HUES64 (cell line): ENCODE results near the gene ADORA2B.

Experiments
- H3K27ac ChIP-seq: 2 replicates; pipeline ENCODE4 v1.7.0; 2013; ENCODE audit warnings: low read depth, low read length, inconsistent platforms
- H3K27me3 ChIP-seq: 2 replicates; pipeline ENCODE4 v1.6.1; 2013; ENCODE audit warnings: mild to moderate bottlenecking, low read length; ENCODE audit not compliant: insufficient read depth
- H3K36me3 ChIP-seq: 2 replicates; pipeline ENCODE4 v1.6.1; 2013; ENCODE audit warnings: mild to moderate bottlenecking, low read length; ENCODE audit not compliant: insufficient read depth
- H3K4me1 ChIP-seq: 2 replicates; pipeline ENCODE4 v1.6.1; 2013; ENCODE audit warnings: mild to moderate bottlenecking, low read length, moderate library complexity; ENCODE audit not compliant: insufficient read depth
- H3K4me3 ChIP-seq: 2 replicates; pipeline ENCODE4 v1.5.1; 2013; ENCODE audit warnings: mild to moderate bottlenecking, low read length, moderate library complexity
- H3K9ac ChIP-seq: 2 replicates; pipeline ENCODE4 v1.6.1; 2013; ENCODE audit warnings: mild to moderate bottlenecking, low read depth, low read length
- H3K9me3 ChIP-seq: 2 replicates; pipeline ENCODE4 v1.6.1; 2013; ENCODE audit warnings: low read depth, low read length; ENCODE audit not compliant: insufficient read depth
- WGBS: fragments of 150-250, 120-280 bp; methylation state at CpG from one replicate; pipeline ENCODE4 v1.1.7; 2013; ENCODE audit warnings: missing lambda C conversion rate; 5-methylcytosine and 5-hydroxymethylcytosine counted together

ADORA2B gene

DNA sequence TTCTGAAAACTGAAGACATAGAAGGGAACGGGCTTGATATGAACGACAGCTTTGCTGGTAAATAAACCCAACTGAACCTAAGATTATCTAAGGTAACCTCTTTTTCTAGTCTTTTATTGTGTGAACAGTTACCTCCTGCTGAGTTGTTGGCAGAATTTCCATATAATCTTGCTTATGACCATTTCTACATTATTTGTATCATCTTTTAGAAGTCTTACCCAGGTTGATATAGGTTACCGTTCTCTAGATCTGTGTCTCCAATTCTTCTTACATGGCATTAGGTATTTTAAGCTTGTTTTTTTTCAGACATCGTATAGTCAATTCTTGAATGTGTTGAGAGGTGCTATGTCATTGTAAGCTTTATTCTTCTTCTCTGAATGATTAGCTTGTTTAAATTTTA, 79.0 kb downstream of the ADORA2B start:
- Histone ChIP-seq H3K4me1 (peaks cover 11% of the 10 kb centered on the region; the same call in 1 of the 2 replicates), H3K36me3 (peaks cover 94% of the 10 kb centered on the region), H3K27ac (no peak overlapping the region), H3K4me3 (no peak overlapping the region), H3K9ac (no peak overlapping the region), H3K27me3 (no peaks in the 10 kb centered on the region), H3K9me3 (no peaks in the 10 kb centered on the region)
- 93% methylated on average over 4 of the region's 4 CpGs for WGBS

DNA sequence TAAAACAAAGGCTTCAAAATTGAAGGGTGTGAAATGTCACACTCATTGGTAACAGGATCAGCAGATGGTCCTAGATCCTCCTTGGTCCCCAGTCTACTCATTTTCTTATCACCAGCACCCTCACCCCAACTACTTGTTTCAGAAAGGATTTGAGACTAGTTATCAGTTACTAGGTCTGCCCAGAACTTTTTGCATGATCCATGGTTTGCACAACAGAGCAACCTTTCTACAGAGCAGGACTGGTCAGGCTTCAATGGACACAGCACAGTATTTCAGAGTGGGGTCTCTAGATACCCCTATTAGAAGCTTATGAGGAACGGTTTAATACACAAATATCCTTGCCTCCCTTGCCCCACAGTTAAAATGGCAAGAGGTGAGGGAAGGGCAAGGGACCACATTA, 80.3 kb downstream of the ADORA2B start:
- no peaks in the 10 kb centered on the region for H3K27me3 ChIP-seq
- H3K9me3 ChIP-seq, result no peaks in the 10 kb centered on the region
- peaks cover 11% of the 10 kb centered on the region; the same call in 1 of the 2 replicates for H3K4me1 ChIP-seq
- H3K36me3 ChIP-seq, result peaks cover 94% of the 10 kb centered on the region
- H3K27ac ChIP-seq, result no peak overlapping the region
- WGBS, result no CpG with 5 or more reads among the region's 1 CpG
- no peak overlapping the region for H3K9ac ChIP-seq
- H3K4me3 ChIP-seq, result no peak overlapping the region
